ENCODE results near the gene FOXL3. TPM values are rescaled to one million over a fixed set of nuclear protein-coding genes. Genes with fewer than 3 reads are reported as not detected.

FOXL3 gene
- total RNA-seq, 4 donors from 2014 or later = not detected

DNA sequence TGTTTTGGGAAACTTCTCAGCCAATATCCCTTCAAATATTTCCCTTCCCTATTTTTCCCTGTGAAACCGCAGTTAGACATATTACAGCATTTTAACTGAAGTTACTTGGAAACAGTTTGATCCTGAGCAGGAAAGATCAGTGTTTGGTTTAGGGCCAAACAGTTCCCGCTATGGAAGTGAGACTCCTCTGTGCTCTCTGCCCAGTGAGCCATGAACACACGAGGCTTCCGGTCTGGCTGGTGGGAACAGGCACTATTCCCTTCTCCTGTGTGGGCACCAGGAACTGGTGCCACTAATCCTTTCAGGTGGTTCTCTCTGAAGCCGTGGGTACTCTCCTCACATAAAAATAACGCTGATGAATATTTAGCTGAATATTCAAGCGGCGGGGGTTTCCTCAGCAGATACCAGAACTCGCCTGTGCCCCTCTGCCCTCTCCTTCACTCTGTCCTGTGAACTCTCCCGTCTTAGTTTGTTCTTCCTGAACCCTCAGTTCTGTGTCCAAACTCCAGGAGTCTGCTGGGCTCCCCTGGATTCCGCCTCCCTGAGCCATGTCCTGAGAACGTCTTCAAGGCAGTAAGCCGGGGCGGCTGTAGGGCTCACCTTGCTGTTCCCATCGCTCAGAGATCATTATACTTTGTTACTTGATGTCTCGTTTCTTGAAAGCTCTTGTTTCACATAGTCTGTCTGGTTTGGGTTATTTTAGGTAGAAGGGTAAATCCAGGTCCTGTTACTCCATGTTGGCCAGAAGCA lies 25.7 kb downstream of the FOXL3 start:
- ATAC-seq (ENCODE audit: low FRiP score) (no peak), DNase-seq (ENCODE audit: low spot score) (no peak)
- TF ChIP-seq, protein P1, sequence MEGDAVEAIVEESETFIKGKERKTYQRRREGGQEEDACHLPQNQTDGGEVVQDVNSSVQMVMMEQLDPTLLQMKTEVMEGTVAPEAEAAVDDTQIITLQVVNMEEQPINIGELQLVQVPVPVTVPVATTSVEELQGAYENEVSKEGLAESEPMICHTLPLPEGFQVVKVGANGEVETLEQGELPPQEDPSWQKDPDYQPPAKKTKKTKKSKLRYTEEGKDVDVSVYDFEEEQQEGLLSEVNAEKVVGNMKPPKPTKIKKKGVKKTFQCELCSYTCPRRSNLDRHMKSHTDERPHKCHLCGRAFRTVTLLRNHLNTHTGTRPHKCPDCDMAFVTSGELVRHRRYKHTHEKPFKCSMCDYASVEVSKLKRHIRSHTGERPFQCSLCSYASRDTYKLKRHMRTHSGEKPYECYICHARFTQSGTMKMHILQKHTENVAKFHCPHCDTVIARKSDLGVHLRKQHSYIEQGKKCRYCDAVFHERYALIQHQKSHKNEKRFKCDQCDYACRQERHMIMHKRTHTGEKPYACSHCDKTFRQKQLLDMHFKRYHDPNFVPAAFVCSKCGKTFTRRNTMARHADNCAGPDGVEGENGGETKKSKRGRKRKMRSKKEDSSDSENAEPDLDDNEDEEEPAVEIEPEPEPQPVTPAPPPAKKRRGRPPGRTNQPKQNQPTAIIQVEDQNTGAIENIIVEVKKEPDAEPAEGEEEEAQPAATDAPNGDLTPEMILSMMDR (IDR thresholded peaks at IDR 0.05) = no peak

- DNase-seq (ENCODE audit: low spot score) (no peak), ATAC-seq (ENCODE audit: low FRiP score) (no peak)
- TF ChIP-seq, protein P1 (IDR thresholded peaks at IDR 0.05) = no peak
Observed at GRCh38 chr7:317643-318405, 27.9 kb downstream of the FOXL3 start.

DNA sequence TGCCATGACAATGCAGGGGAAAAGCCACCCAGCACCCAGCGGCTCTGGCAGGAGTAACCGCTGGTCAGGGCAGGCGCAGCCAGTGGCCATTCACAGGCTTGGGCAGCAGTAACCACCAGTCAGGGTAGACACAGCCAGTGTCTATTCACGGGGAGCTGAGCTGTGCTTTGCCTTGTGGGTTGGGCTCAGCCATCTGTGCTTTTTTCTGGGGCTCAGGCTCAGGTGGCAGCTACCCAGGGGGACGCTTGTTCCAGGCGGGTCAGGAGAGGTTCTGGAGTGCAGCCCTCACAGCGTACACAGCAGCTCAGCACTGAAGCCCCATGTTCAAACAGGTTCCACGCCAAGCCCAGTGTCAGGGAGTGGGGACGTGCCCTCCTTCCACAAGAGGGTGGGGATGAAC lies 28.5 kb downstream of the FOXL3 start:
- ATAC-seq (ENCODE audit: low FRiP score) = no peak
- DNase-seq (ENCODE audit: low spot score) = no peak
- TF ChIP-seq, protein P1 (IDR thresholded peaks at IDR 0.05) = no peak

- no peak for DNase-seq (ENCODE audit: low spot score)
- TF ChIP-seq, protein P1 (IDR thresholded peaks at IDR 0.05) = no peak
- ATAC-seq (ENCODE audit: low FRiP score) = no peak
Observed at GRCh38 chr7:318878-319661, 29.1 kb downstream of the FOXL3 start.

DNA sequence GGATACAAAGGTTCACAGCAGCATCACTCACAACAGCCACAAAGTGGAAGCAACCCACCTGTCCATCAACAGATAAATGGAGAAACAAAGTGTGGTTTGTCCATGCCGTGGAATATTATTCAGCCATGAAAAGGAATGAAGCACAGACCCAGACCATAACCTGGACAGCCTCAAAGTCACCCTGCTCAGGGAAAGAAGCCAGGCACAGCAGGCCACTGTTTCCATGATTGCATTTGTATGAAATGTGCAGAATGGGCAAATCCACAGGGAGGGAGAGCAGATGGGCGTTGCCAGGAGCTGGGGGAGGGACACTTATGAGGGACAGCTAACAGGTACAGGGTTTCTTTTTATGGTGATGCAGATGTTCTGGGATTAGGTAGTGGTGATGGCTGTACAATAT lies 30.3 kb downstream of the FOXL3 start:
- no peak for DNase-seq (ENCODE audit: low spot score)
- TF ChIP-seq, protein P1 (IDR thresholded peaks at IDR 0.05) = no peak
- ATAC-seq (ENCODE audit: low FRiP score) = no peak

DNA sequence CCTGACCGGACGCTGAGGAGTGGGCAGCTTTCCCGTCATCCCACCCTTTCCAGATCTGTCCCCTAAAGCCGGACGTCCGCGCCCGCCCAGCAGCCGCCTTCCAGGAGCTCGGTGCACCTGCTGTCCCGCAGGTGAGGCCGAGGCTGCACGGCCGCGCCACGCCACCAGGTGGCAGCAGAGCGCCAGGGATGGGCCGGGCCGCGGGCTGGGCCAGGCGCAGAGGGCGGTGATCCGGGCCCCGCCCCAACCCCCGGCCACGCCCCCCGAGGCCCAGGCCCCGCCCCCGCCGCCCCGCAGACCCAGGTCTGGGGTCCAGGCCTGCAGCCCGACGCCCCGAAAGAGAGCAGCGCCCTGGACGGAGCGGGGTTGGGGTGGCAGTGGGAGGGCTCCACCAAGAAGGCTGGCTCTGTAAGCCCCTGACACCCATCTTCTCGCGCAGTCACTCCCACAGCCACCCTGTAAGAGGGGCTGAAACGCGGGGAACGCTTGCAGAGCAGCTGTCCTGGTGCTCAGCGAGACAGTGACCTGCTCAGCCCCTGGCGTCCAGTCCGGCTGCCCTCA lies 32.2 kb downstream of the FOXL3 start:
- peak; percentile 82 for ATAC-seq (ENCODE audit: low FRiP score)
- TF ChIP-seq, protein P1 (IDR thresholded peaks at IDR 0.05) = peak in 2 of 3 donors; percentile 75 to 85
- DNase-seq (ENCODE audit: low spot score) = peak; percentile 86
